Measurements from ENCODE around the gene AAMP. TPM values are rescaled to one million over a fixed set of nuclear protein-coding genes. Genes with fewer than 3 reads are reported as not detected.
"Not testable (repeated sequence)": the region's sequence is repeated elsewhere in the genome, so short reads cannot be mapped to it uniquely, and the experiment has no call there.

AAMP gene
- total RNA-seq, 1 donor from 2014 or later, result 119 TPM

DNA sequence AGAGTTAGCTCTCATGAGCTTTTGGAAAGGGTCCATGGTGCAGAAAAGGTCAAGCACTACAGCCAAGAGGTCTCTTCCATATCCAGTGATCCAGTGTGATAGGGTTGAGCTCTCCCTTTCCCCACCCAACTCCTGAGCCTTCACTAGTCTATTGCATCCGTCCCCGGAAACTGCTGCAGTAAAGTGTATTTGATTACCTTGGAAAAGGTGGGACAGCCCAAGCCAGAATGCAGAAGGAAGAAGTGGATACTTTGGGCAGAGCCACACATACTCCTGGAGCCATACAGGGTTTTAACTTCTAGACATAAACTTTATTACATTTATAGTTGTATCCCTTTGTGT lies 3.9 kb upstream of the AAMP start:
- no peak for DNase-seq (ENCODE audit: low read depth)
- TF ChIP-seq, protein P1, sequence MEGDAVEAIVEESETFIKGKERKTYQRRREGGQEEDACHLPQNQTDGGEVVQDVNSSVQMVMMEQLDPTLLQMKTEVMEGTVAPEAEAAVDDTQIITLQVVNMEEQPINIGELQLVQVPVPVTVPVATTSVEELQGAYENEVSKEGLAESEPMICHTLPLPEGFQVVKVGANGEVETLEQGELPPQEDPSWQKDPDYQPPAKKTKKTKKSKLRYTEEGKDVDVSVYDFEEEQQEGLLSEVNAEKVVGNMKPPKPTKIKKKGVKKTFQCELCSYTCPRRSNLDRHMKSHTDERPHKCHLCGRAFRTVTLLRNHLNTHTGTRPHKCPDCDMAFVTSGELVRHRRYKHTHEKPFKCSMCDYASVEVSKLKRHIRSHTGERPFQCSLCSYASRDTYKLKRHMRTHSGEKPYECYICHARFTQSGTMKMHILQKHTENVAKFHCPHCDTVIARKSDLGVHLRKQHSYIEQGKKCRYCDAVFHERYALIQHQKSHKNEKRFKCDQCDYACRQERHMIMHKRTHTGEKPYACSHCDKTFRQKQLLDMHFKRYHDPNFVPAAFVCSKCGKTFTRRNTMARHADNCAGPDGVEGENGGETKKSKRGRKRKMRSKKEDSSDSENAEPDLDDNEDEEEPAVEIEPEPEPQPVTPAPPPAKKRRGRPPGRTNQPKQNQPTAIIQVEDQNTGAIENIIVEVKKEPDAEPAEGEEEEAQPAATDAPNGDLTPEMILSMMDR (conservative IDR thresholded peaks at IDR 0.05; ENCODE audit: low read depth, low read length), result no peak
- no peak overlapping the region for H3K4me3 ChIP-seq (ENCODE audit: low read depth, low read length)

DNA sequence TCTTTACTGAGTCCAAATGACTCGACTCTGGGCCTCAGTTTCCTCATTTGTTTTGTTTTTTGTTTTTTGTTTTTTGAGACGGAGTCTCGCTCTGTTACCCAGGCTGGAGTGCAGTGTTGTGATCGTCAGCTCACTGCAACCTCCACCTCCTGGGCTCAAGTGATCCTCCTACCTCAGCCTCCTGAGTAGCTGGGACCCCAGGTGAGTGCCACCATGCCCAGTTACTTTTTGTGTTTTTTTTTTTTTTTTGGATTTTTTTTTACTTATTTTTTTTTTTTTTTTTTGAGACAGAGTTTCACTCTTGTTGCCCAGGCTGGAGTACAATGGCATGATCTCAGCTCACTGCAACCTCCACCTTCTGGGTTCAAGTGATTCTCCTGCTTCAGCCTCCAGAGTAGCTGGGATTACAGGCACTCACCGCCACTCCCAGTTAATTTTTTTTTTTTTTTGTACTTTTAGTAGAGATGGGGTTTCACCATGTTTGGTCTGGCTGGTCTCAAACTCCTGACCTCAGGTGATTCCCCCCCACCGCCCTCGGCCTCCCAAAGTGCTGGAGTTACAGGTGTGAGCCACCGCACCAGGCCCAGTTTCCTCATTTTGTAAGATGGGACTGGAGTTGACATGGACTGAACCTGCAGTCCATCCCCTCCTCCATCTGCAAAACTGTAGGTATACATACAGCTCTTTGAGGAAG lies 3.4 kb upstream of the AAMP start:
- DNase-seq (ENCODE audit: low read depth); H3K4me3 ChIP-seq (ENCODE audit: low read depth, low read length): not testable (repeated sequence)

DNA sequence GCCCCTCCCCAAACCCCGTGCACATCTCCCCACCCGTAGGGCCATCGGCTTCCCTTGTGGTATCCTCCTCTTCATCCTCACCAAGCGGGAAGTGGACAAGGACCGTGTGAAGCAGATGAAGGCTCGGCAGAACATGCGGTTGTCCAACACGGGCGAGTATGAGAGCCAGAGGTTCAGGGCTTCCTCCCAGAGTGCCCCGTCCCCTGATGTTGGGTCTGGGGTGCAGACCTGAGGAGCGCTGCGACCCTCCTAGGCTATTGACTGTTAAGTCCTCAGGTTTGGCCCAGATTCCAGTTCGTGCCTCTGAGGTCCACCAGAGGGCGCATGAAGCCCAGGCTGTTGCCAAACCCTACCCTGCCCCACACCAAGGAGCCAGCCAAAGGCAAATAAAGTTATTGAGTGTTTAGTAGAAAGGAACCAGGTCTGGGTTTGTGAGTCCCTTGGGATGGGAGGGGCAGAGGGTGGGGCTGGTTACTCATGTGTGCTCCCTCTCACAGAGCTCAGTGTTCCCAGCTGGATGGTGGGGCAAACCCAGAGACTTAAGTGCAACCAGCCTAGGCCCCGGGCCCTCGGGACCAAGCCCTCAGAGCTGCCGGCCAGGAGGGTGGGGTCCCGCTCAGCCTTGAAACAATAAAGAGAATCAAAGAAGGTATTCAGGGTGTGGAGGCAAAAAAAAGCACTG lies 2.7 kb upstream of the AAMP start:
- TF ChIP-seq, protein P1 (conservative IDR thresholded peaks at IDR 0.05; ENCODE audit: low read depth, low read length), result peak; percentile 95
- peak; percentile 56 for DNase-seq (ENCODE audit: low read depth)
- no peak overlapping the region for H3K4me3 ChIP-seq (ENCODE audit: low read depth, low read length)

DNA sequence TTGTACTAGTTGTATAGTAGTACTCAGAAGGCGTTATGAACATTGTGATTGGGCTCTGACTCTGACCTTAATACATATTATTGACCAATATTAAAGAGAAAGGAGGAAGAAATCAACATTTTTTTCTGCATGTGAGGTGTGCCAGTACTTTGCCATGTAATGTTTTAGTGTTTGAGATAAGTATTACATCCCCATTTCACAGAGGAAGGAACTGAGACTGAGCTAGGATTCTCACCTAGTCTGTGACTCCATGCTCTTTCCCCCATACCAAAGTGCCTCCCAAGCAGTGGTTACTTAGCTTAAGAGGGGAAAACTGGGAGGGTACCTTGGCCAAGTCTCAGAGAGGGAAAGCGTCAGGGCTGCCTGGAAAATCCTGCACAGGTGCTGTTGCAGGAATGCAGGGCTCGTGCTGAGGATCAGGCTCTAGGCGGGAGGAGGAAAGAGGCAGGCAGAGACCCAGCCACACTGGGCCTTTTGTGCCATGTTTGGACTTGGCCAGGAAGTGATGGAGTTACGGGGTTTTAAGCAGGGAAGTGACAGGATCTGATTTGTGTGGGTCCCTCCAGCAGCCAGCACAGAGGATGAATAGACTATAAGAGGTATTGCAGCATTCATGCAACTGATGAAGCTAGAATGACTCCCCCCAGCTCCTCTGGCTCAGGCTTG lies 2.1 kb upstream of the AAMP start:
- TF ChIP-seq, protein P1 (conservative IDR thresholded peaks at IDR 0.05; ENCODE audit: low read depth, low read length), result no peak
- DNase-seq (ENCODE audit: low read depth), result no peak
- H3K4me3 ChIP-seq (ENCODE audit: low read depth, low read length), result peak overlapping the region; percentile 88

DNA sequence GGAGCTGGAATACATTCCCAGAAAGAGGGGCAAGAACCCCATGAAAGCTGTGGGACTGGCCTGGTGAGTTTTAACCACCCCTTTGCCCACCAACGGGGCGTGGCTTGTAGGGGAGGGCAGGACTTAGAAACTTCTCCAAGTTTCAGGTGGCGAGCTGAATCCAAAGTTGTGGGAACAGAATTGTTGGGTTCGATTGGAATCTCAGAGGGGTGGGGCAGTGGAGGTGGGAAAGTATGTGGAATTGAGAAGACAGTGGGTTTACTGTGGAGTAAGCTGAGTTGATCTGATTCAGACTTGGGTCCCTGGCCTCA lies 1.5 kb upstream of the AAMP start:
- DNase-seq (ENCODE audit: low read depth), result no peak
- TF ChIP-seq, protein P1 (conservative IDR thresholded peaks at IDR 0.05; ENCODE audit: low read depth, low read length), result no peak
- H3K4me3 ChIP-seq (ENCODE audit: low read depth, low read length), result peak overlapping the region; percentile 88

DNA sequence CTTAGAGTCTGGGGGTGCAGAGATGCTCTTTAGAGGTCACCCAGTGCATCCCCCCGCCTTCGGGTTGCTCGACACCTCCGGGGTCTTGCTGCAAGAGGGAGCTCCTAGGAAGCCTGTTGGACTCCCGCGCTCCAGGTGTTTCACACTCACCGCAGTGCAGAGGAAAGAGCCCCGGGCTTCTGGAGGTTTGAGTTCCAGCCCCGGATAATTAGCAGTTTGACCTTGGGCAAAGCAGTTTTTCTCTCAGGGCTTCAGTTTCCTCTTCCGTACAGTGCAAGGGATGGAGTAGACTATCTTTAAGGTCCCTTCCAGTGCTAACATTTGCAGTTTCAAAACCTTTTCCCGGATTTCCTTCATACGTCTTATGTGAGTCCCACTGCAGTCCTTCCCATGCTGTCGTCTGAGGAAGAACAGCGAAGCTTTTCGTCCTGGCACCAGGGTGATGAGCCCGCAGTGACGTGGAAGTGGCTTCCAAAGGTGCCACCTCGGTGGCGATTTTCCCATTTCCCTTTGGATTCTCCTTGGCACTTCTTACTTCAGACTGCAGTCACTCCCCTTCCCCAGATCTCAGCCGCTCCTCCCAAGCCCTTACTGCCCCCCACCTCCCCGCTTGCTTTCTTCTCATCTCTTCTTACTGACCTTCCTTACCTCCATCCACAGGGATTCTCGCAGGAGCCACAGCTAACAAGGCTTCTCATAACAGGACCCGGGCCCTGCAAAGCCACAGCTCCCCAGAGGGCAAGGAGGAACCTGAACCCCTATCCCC lies 967 bp upstream of the AAMP start:
- H3K4me3 ChIP-seq (ENCODE audit: low read depth, low read length), result peak overlapping the region; percentile 88
- TF ChIP-seq, protein P1 (conservative IDR thresholded peaks at IDR 0.05; ENCODE audit: low read depth, low read length), result no peak
- no peak for DNase-seq (ENCODE audit: low read depth)

DNA sequence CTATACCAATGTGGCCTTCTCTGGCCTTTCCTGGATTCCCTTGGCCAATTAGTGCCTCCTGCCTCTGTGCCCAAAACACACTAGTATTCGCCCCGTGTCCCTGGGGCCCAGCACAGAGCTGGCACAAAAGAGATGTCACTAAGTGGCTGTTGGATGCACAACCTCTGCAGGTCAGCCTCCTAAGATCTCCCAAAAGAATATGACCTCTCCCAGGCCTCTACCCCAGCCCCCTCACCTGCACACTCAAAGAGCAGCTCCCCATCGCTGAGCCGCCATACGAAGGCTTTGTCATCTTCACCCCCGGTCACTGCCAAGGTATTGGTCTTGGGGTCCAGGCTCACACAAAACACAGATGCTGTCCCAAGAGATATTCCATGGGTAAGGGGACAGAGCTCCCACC lies 2.7 kb downstream of the AAMP start:
- TF ChIP-seq, protein P1 (conservative IDR thresholded peaks at IDR 0.05; ENCODE audit: low read depth, low read length), result no peak
- DNase-seq (ENCODE audit: low read depth), result no peak
- no peak overlapping the region for H3K4me3 ChIP-seq (ENCODE audit: low read depth, low read length)

Measured in epithelial cell of proximal tubule (primary cell).